GM18858 (cell line): ENCODE measurements around the gene CYP4F2.
"Not testable (repeated sequence)": the region's sequence is repeated elsewhere in the genome, so short reads cannot be mapped to it uniquely, and the experiment has no call there.

Experiments used
- ATAC-seq: cut with Tn5 transposase; IDR thresholded peaks from one replicate; pipeline ENCODE4 v1.9.1; 2021; ENCODE audit not compliant: unreplicated experiment

The CYP4F2 gene, protein sequence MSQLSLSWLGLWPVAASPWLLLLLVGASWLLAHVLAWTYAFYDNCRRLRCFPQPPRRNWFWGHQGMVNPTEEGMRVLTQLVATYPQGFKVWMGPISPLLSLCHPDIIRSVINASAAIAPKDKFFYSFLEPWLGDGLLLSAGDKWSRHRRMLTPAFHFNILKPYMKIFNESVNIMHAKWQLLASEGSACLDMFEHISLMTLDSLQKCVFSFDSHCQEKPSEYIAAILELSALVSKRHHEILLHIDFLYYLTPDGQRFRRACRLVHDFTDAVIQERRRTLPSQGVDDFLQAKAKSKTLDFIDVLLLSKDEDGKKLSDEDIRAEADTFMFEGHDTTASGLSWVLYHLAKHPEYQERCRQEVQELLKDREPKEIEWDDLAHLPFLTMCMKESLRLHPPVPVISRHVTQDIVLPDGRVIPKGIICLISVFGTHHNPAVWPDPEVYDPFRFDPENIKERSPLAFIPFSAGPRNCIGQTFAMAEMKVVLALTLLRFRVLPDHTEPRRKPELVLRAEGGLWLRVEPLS

GRCh38 chr19:15897738-15898276 is at the start of gene CYP4F2:
Gene CYP4F2 (minus strand): TSS chr19:15898074. CDS start chr19:15897611, 463 bp downstream.
- ATAC-seq, result no peak

DNA sequence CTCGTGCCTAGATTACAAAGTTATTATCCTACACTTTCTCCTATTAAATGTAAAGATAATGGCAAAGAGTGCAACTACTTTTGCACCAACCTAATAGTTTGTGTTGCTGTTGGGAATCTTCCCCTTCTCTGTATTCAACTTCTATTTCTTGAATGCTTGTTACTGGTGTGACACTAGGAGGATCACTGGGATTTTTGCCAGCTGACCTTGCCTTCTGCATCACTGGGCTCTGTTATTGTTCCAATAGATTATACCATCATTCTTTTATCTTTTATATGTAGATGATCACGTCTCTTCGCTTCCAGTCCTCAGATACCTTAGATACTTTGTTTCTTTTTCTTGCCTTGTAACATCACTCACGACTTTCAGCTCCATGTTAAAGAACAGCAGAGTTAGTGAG is 47.4 kb upstream of the CYP4F2 start:
- ATAC-seq, result no peak

DNA sequence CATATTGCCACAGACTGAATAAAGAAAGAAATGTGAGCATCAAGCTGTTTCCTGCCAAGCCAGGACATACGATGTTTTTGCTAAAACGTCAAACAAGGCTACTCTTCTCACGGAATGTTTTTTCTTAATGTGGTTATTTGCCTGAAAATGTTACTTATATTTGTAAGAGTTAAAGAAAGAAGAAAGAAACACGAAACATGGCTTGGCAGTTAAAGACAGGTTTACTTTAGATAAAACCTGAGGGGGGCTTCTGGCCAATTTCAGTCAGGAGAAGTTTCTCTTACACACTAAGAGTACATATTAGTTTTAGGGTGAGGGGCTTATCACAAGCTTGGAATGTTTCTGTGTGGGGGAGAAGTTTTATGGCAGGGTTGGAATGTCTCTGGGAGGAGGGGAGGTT is 46.5 kb upstream of the CYP4F2 start:
- ATAC-seq, result no peak

DNA sequence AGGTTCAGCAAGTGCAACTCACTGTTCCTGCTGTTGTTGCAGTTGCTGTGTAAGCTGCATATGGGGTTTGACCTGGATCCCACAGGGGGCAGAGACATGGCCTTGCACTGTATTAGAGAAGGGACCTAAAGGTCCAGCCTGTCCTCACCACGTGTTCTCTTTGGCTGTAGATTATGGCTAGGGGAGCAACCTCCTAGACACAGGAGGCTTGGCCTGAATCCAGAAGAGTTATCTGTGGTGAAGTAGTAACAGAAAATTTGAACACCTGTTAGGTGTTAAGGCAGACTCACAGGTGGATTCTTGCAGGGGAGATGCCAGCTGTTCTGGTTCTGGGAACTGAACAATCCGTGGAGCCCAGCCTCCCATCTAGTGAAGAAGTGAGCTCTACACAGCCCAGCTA is 39.9 kb upstream of the CYP4F2 start:
- no peak for ATAC-seq

DNA sequence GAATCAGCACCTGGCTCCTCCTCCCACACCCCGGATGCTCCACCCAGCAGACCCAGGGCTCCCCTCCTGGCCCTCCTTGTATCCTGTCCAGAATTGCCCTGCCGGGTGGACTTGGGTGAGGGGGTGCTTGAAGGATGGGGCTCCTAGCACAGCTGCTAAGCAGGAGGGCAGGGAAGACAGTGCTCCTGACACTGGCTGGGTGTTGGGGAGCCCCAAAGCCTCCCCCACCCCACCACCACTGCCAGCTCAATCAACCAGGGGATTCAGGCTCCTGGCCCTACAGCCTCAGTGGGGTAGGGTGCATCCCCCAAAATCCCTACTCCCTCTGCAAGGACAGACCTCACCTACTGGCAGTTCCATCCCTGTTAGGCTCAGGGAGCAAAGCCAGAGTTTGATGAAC is 39.1 kb upstream of the CYP4F2 start:
- ATAC-seq, result no peak

DNA sequence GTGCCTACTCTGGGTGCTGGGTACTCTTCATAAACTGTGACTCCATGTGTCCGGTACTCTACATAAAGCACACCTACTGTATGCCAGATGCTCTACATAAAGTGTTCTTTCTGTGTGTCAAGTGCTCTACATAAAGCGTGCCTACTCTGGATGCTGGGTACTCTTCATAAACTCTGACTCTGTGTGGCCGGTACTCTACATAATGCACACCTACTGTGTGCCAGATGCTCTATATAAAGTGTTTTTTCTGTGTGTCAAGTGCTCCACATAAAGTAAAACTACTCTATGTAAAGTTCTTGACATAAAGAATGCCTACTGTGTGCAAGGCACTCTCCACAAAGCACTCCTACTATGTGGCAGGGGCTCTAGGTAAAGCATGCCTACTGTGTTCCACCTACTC is 38.3 kb upstream of the CYP4F2 start:
- no peak for ATAC-seq

DNA sequence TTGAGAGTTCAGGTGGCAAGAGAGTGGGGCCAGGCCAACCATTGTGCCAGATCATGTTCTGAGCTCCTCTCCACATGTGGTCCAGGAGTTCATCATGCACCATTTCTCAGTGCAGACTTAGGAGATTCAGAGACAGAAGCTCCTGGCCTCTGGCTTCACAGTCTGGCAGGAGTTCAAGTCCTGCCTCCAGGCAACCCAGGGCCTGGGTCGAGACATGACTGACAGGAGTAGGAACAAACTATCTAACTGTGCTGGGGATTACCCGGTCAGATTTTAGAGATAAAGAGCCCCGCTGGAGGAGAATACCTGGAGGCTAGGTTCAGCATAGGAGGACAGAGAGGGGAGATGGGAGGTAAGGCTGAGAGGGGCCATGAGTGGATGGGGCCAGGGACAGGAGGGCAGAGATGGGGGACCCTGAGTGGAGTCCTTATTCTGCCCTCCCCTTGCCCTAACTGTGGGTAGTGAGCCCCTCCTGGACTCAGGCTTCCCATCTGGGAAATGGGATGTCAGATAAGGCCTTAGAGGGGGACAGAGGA is 37.4 kb upstream of the CYP4F2 start:
- ATAC-seq, result no peak

- no peak for ATAC-seq
Observed at GRCh38 chr19:15934332-15935078, 36.6 kb upstream of the CYP4F2 start, which contains the start of gene CYP4F11. Gene CYP4F11 (minus strand): TSS chr19:15934529. CDS start chr19:15934408, 121 bp downstream.

- not testable (repeated sequence) for ATAC-seq
Observed at GRCh38 chr19:15933761-15934331, 36.0 kb upstream of the CYP4F2 start.

- no peak for ATAC-seq
Observed at GRCh38 chr19:15928321-15928720, 30.4 kb upstream of the CYP4F2 start.

DNA sequence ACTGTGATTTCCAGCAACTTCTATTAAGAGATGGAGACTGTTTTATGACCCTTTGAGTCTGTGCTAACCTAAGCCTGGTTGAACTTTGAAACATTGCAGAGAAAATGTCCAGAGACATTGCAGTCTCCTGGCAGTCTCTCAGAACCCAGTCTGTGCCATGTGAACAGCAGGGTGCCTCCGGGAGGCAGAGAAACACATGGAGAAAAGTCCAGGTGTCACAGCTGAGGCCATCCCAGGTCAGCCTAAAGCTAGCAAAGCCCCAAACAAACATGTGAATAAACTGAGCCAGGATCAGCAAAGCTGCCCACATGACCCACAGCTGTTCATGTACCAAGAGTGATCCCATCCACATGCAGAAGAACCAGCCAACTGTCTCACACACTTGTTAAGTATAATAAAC is 28.6 kb upstream of the CYP4F2 start:
- no peak for ATAC-seq

DNA sequence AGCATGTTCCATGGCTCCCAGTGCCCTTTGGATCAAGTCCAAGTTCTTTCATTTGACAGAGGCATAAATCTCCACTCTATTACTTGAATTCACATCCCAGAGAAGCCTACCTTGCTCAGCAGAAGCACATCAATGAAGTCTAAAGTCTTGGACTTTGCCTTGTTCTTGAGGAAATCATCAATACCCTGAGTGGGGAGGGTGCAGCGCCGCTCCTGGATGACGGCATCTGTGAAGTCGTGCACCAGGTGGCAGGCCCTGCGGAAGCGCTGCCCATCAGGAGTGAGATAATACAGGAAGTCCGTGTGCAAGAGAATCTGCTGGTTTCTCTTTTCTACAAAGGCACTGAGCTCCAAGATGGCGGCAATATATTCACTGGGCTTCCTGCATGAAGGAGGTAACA is 25.8 kb upstream of the CYP4F2 start:
- ATAC-seq, result no peak

- ATAC-seq, result no peak
Observed at GRCh38 chr19:15922021-15922420, 24.1 kb upstream of the CYP4F2 start.

GRCh38 chr19:15919243-15919642 is 21.4 kb upstream of the CYP4F2 start:
- ATAC-seq, result no peak

DNA sequence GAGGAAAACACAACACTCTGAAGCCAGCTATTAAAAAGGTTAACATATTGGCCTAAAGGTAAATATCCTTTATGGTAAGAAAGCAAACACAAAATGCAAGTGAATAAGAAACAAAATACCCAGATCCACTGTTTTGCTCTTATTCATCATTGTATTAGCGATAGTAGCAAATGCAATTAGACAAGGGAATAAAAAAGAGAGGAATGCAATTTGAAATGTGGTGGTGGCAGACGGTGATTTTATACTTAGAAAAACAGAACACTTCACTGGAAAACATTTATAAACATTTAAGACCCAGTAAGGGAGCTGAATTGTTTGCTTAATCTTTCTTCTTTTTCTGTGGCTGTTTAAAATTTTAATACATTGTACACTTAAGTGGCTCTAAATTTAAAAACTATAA is 17.2 kb upstream of the CYP4F2 start:
- no peak for ATAC-seq

DNA sequence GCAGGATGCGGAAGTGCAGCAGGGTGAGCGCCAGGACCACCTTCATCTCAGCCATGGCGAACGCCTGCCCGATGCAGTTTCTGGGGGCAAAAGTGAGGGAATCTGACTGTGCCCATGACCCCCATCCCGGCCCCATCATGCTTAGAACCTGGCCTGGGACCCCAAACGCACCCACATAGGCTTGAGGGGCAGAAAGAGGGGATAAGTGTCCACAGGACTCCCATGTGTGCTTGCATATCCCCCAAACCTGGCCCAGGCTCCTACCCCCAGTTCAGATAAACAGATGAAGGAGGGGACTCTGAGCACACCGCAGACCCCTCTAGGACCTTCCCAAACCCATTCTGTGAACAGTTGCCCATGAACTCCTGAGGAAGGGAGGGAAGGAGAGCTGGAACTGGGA is 16.0 kb upstream of the CYP4F2 start:
- no peak for ATAC-seq

- ATAC-seq, result no peak
Observed at GRCh38 chr19:15913384-15913783, 15.5 kb upstream of the CYP4F2 start.

DNA sequence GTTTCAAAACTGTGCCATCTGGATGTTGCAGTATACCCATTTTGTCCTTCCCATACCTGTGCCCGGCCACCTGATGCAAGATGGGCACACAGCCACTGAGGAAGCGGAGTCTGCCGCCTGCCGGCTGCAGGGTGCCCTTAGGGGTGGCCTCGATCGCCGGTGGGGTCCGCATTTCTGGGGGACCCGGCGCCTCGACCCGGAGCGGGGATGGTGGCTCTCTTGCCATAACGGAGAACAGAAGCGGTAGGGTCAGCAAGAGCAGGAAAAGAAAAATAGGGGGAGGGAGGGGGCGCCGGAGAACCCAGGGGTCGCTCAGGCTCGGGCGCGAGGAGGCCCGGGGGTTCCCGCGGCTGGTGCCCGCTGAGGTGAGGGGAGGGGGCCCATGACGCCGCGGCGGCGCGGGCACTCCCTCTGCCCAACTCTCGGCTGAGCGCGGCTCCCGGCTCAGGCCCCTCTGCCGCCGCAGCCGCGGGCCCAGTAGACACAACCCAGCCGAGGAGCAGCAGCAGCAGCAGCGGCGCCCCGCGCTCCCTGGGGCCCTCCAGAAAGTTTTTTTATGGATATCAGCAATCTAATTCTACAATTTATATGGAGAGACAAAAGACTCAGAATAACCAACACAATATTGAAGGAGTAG is 13.8 kb upstream of the CYP4F2 start:
- ATAC-seq, result no peak

DNA sequence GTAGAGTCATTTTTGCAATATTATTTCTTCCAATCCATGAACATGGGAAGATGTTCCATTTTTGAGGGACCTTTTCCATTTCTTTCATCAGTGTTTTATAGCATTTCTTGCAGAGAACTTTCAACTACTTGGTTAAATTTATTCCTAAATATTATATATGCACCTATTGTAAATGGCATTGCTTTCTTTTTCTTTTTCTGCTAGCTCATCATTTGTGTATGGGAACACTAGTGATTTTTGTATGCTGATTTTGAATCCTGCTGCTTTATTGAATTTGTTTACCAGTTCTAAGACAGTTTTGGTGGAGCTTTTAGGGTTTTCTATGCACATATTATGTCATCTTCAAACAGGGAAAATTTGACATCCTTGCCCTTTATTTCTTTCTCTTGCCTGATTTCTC is 7.2 kb upstream of the CYP4F2 start:
- ATAC-seq, result no peak

DNA sequence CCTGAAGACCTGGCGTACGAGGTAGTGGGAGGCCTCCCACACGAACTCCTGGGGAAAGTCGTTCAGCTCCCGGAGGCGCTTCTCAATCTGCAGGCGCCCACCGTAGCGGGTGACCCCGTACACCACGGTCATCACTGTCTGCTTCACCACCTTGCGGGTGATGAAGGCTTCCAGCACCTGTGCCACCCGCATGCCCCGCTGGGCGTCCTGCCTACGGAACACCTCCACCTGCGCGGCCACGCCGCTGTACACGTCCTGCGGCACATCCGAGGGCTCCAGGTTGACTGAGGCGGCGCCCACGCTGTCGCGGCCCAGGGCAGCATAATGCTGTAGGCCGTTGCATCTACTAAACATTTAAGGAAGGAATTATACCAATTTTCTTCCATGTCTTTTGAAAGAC is 5.0 kb upstream of the CYP4F2 start:
- ATAC-seq, result not testable (repeated sequence)

GRCh38 chr19:15902254-15902653 is 4.4 kb upstream of the CYP4F2 start:
- no peak for ATAC-seq
